GM23338 (cell line): ENCODE measurements around the gene ITGB1BP1. TPM values are rescaled to one million over a fixed set of nuclear protein-coding genes. Genes with fewer than 3 reads are reported as not detected.

Experiments used
- ATAC-seq: fragments of 200-7000 bp; cut with Tn5 transposase; 3 replicates; pipeline ENCODE4 v1.9.1; 2020
- DNase-seq: peaks from one replicate; pipeline ENCODE4 v3.0.0-alpha.2; 2015; ENCODE audit warnings: low spot score
- H2AFZ ChIP-seq: fragments of 200-600 bp; sonication (generic); 2 replicates; pipeline ENCODE4 v1.8.0; 2016; ENCODE audit warnings: antibody characterized with exemption, mild to moderate bottlenecking, moderate library complexity
- H3F3A ChIP-seq: fragments of 200-600 bp; sonication (generic); replicated peaks from 2 replicates; pipeline ENCODE4 v1.8.0; 2017; ENCODE audit warnings: antibody characterized with exemption, mixed run types, low read depth
- H3K27ac ChIP-seq: fragments of 200-600 bp; sonication (generic); 2 replicates; pipeline ENCODE4 v1.6.1; 2016; ENCODE audit warnings: low read depth
- H3K27me3 ChIP-seq: fragments of 200-600 bp; sonication (generic); 2 replicates; pipeline ENCODE4 v1.8.0; 2016; ENCODE audit warnings: mild to moderate bottlenecking, mixed run types, moderate library complexity; ENCODE audit not compliant: insufficient read depth
- H3K36me3 ChIP-seq: fragments of 200-600 bp; sonication (generic); 2 replicates; pipeline ENCODE4 v1.8.0; 2016; ENCODE audit warnings: mild to moderate bottlenecking; ENCODE audit not compliant: insufficient read depth
- H3K4me1 ChIP-seq: fragments of 200-600 bp; sonication (generic); 2 replicates; pipeline ENCODE4 v1.8.0; 2016; ENCODE audit warnings: mild to moderate bottlenecking, moderate library complexity; ENCODE audit not compliant: insufficient read depth
- H3K4me2 ChIP-seq: fragments of 200-600 bp; sonication (generic); 2 replicates; pipeline ENCODE4 v1.7.1; 2017; ENCODE audit warnings: mixed run types
- H3K4me3 ChIP-seq: fragments of 200-600 bp; sonication (generic); 2 replicates; pipeline ENCODE4 v1.6.1; 2016; ENCODE audit warnings: mixed run types
- H3K79me2 ChIP-seq: fragments of 200-600 bp; sonication (generic); replicated peaks from 2 replicates; pipeline ENCODE4 v1.8.0; 2017; ENCODE audit warnings: mild to moderate bottlenecking; ENCODE audit not compliant: insufficient read depth
- H3K9me2 ChIP-seq: fragments of 200-600 bp; sonication (generic); 2 replicates; pipeline ENCODE4 v1.8.0; 2017; ENCODE audit not compliant: insufficient read depth
- H4K20me1 ChIP-seq: fragments of 200-600 bp; sonication (generic); replicated peaks from 2 replicates; pipeline ENCODE4 v1.8.0; 2017; ENCODE audit warnings: mild to moderate bottlenecking; ENCODE audit not compliant: insufficient read depth
- H3K27ac Mint-ChIP-seq: 2 replicates; pipeline ENCODE4 v1.8.0; 2020; ENCODE audit warnings: inconsistent platforms, mild to moderate bottlenecking, moderate library complexity, mixed read lengths
- H3K27me3 Mint-ChIP-seq: 3 replicates; pipeline ENCODE4 v1.8.0; 2022; ENCODE audit warnings: low read depth, mild to moderate bottlenecking, moderate library complexity, mixed read lengths, inconsistent platforms; ENCODE audit not compliant: insufficient read depth, poor library complexity
- H3K36me3 Mint-ChIP-seq: 3 replicates; pipeline ENCODE4 v1.8.0; 2021; ENCODE audit warnings: low read depth, mild to moderate bottlenecking, inconsistent platforms, moderate library complexity, mixed read lengths
- H3K4me1 Mint-ChIP-seq: 3 replicates; pipeline ENCODE4 v1.8.0; 2020; ENCODE audit warnings: mild to moderate bottlenecking, inconsistent platforms, mixed read lengths
- H3K4me3 Mint-ChIP-seq: 3 replicates; pipeline ENCODE4 v1.8.0; 2021; ENCODE audit warnings: moderate library complexity, mild to moderate bottlenecking, inconsistent platforms, mixed read lengths
- H3K9me3 Mint-ChIP-seq: 3 replicates; pipeline ENCODE4 v1.8.0; 2020; ENCODE audit warnings: moderate library complexity, mild to moderate bottlenecking, inconsistent platforms, mixed read lengths
- CREB1 ChIP-seq: fragments of 250-450 bp; sonication (Bioruptor Pico); IDR thresholded peaks from 2 replicates; pipeline ENCODE4 v1.5.0; 2020; ENCODE audit warnings: low read depth, mild to moderate bottlenecking, moderate library complexity
- EZH2 ChIP-seq: fragments of 200-600 bp; sonication (generic); IDR thresholded peaks from one replicate; pipeline ENCODE4 v1.8.0; 2017; ENCODE audit warnings: antibody characterized with exemption, mild to moderate bottlenecking, low read depth; ENCODE audit not compliant: unreplicated experiment
- EZH2phosphoT487 ChIP-seq: fragments of 200-600 bp; sonication (generic); IDR thresholded peaks from one replicate; pipeline ENCODE4 v1.8.1; 2018; ENCODE audit warnings: antibody characterized with exemption; ENCODE audit not compliant: unreplicated experiment
- JUNB ChIP-seq: IDR thresholded peaks from one replicate; pipeline ENCODE4 v1.6.1; 2016; ENCODE audit warnings: antibody characterized with exemption; ENCODE audit not compliant: unreplicated experiment
- NANOG ChIP-seq: IDR thresholded peaks from 2 replicates; pipeline ENCODE4 v1.6.1; 2016; ENCODE audit warnings: antibody characterized with exemption, borderline replicate concordance
- POLR2AphosphoS5 ChIP-seq: IDR thresholded peaks from 2 replicates; pipeline ENCODE4 v1.6.1; 2016; ENCODE audit warnings: antibody characterized with exemption, low read depth
- ZNF114 ChIP-seq: fragments of 250-450 bp; sonication (Bioruptor Pico); IDR thresholded peaks from 2 replicates; pipeline ENCODE4 v1.5.0; 2020; ENCODE audit warnings: mild to moderate bottlenecking, moderate library complexity
- ZNF331 ChIP-seq: fragments of 250-450 bp; sonication (Bioruptor Pico); IDR thresholded peaks from 2 replicates; pipeline ENCODE4 v1.5.0; 2020; ENCODE audit warnings: low read depth, mild to moderate bottlenecking, moderate library complexity
- polyA plus RNA-seq: library from polyadenylated mRNA; unstranded; fragments of >200 nt; fragmentation: Nextera tagmentation; extraction: Ambion mirVana; gene quantifications from 2 replicates; pipeline ENCODE4 v1.2.1, GENCODE V29; 2016
- total RNA-seq: library from RNA; depleted of rRNA; stranded (reverse); fragments of >200 nt; shearing (Covaris generic); gene quantifications from 2 replicates; pipeline ENCODE4 v1.2.3, GENCODE V29; 2014
- TF ChIP-seq, protein P1 (sequence below): fragments of 250-450 bp; sonication (Bioruptor Pico); IDR thresholded peaks from 2 replicates; pipeline ENCODE4 v1.5.0; 2020; ENCODE audit warnings: mild to moderate bottlenecking, moderate library complexity
- TF ChIP-seq, protein P2 (sequence below): IDR thresholded peaks from one replicate; pipeline ENCODE4 v1.6.1; 2018; ENCODE audit warnings: antibody characterized with exemption; ENCODE audit not compliant: unreplicated experiment
- TF ChIP-seq, protein P3 (sequence below), 2 experiments: fragments of 200-600 bp in 1 of 2; sonication (generic) in 1 of 2; conservative IDR thresholded peaks; 2 replicates each; pipeline versions ENCODE4 v1.5.1 to v1.6.1; 2016 to 2017; ENCODE audit warnings: antibody characterized with exemption in 2 of 2, low read depth in 2 of 2, mild to moderate bottlenecking in 2 of 2, moderate library complexity in 1 of 2
- TF ChIP-seq, protein P4 (sequence below): IDR thresholded peaks from 2 replicates; pipeline ENCODE4 v1.6.1; 2016; ENCODE audit warnings: antibody characterized with exemption

Gene ITGB1BP1
- total and polyA plus RNA-seq, 2 experiments from 2014 or later = 29.1 to 63.5 TPM

DNA sequence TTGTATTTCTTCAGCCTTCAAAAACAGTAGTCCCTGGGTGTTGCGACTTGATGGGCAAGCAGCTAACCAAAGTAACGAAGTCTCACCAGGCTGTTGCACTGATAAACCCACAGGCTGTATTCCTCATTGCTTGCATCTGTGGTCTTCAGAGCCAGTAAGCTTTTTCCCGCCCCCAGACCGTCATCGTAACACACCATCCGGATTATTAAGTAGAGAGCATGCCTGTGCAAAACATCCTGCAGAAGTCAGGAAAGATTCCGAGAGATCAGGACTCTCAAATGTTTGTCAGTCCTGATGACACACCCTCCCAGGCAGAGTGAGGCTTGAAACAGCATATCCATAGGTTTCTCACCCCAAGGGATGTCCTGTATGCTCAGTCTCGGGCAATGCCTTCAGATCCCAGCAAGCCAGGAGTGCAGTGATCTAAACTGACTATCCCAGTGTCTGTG is 15.9 kb downstream of the ITGB1BP1 start:
- no peak overlapping the region for H3K27ac ChIP-seq
- H3K4me2 ChIP-seq = no peak overlapping the region

More for the DNA sequence above, 15.9 kb downstream of the ITGB1BP1 start:
- H3K9me3 Mint-ChIP-seq = no peaks in the 10 kb centered on the region
- no peaks in the 10 kb centered on the region; the same call in 1 of the 2 replicates for H3K36me3 ChIP-seq
- H3K4me3 Mint-ChIP-seq = no peak overlapping the region
- no peak for DNase-seq
- H3K27ac Mint-ChIP-seq = no peak overlapping the region
- H3K79me2 ChIP-seq = no peaks in the 10 kb centered on the region
- no peak overlapping the region for H2AFZ ChIP-seq
- H4K20me1 ChIP-seq = peaks cover 3% of the 10 kb centered on the region; the same call in 1 of the 2 replicates
- no peaks in the 10 kb centered on the region for H3K9me2 ChIP-seq
- H3K4me3 ChIP-seq = no peak overlapping the region
- TF ChIP-seq JUNB = no peak
- TF ChIP-seq EZH2 = no peak
- TF ChIP-seq NANOG = no peak
- TF ChIP-seq, protein P1, sequence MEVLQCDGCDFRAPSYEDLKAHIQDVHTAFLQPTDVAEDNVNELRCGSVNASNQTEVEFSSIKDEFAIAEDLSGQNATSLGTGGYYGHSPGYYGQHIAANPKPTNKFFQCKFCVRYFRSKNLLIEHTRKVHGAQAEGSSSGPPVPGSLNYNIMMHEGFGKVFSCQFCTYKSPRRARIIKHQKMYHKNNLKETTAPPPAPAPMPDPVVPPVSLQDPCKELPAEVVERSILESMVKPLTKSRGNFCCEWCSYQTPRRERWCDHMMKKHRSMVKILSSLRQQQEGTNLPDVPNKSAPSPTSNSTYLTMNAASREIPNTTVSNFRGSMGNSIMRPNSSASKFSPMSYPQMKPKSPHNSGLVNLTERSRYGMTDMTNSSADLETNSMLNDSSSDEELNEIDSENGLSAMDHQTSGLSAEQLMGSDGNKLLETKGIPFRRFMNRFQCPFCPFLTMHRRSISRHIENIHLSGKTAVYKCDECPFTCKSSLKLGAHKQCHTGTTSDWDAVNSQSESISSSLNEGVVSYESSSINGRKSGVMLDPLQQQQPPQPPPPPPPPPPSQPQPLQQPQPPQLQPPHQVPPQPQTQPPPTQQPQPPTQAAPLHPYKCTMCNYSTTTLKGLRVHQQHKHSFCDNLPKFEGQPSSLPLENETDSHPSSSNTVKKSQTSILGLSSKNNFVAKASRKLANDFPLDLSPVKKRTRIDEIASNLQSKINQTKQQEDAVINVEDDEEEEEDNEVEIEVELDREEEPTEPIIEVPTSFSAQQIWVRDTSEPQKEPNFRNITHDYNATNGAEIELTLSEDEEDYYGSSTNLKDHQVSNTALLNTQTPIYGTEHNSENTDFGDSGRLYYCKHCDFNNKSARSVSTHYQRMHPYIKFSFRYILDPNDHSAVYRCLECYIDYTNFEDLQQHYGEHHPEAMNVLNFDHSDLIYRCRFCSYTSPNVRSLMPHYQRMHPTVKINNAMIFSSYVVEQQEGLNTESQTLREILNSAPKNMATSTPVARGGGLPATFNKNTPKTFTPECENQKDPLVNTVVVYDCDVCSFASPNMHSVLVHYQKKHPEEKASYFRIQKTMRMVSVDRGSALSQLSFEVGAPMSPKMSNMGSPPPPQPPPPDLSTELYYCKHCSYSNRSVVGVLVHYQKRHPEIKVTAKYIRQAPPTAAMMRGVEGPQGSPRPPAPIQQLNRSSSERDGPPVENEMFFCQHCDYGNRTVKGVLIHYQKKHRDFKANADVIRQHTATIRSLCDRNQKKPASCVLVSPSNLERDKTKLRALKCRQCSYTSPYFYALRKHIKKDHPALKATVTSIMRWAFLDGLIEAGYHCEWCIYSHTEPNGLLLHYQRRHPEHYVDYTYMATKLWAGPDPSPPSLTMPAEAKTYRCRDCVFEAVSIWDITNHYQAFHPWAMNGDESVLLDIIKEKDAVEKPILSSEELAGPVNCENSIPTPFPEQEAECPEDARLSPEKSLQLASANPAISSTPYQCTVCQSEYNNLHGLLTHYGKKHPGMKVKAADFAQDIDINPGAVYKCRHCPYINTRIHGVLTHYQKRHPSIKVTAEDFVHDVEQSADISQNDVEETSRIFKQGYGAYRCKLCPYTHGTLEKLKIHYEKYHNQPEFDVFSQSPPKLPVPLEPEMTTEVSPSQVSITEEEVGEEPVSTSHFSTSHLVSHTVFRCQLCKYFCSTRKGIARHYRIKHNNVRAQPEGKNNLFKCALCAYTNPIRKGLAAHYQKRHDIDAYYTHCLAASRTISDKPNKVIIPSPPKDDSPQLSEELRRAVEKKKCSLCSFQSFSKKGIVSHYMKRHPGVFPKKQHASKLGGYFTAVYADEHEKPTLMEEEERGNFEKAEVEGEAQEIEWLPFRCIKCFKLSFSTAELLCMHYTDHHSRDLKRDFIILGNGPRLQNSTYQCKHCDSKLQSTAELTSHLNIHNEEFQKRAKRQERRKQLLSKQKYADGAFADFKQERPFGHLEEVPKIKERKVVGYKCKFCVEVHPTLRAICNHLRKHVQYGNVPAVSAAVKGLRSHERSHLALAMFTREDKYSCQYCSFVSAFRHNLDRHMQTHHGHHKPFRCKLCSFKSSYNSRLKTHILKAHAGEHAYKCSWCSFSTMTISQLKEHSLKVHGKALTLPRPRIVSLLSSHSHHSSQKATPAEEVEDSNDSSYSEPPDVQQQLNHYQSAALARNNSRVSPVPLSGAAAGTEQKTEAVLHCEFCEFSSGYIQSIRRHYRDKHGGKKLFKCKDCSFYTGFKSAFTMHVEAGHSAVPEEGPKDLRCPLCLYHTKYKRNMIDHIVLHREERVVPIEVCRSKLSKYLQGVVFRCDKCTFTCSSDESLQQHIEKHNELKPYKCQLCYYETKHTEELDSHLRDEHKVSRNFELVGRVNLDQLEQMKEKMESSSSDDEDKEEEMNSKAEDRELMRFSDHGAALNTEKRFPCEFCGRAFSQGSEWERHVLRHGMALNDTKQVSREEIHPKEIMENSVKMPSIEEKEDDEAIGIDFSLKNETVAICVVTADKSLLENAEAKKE = no peak
- TF ChIP-seq, protein P2, sequence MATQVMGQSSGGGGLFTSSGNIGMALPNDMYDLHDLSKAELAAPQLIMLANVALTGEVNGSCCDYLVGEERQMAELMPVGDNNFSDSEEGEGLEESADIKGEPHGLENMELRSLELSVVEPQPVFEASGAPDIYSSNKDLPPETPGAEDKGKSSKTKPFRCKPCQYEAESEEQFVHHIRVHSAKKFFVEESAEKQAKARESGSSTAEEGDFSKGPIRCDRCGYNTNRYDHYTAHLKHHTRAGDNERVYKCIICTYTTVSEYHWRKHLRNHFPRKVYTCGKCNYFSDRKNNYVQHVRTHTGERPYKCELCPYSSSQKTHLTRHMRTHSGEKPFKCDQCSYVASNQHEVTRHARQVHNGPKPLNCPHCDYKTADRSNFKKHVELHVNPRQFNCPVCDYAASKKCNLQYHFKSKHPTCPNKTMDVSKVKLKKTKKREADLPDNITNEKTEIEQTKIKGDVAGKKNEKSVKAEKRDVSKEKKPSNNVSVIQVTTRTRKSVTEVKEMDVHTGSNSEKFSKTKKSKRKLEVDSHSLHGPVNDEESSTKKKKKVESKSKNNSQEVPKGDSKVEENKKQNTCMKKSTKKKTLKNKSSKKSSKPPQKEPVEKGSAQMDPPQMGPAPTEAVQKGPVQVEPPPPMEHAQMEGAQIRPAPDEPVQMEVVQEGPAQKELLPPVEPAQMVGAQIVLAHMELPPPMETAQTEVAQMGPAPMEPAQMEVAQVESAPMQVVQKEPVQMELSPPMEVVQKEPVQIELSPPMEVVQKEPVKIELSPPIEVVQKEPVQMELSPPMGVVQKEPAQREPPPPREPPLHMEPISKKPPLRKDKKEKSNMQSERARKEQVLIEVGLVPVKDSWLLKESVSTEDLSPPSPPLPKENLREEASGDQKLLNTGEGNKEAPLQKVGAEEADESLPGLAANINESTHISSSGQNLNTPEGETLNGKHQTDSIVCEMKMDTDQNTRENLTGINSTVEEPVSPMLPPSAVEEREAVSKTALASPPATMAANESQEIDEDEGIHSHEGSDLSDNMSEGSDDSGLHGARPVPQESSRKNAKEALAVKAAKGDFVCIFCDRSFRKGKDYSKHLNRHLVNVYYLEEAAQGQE = no peak
- TF ChIP-seq, protein P3, sequence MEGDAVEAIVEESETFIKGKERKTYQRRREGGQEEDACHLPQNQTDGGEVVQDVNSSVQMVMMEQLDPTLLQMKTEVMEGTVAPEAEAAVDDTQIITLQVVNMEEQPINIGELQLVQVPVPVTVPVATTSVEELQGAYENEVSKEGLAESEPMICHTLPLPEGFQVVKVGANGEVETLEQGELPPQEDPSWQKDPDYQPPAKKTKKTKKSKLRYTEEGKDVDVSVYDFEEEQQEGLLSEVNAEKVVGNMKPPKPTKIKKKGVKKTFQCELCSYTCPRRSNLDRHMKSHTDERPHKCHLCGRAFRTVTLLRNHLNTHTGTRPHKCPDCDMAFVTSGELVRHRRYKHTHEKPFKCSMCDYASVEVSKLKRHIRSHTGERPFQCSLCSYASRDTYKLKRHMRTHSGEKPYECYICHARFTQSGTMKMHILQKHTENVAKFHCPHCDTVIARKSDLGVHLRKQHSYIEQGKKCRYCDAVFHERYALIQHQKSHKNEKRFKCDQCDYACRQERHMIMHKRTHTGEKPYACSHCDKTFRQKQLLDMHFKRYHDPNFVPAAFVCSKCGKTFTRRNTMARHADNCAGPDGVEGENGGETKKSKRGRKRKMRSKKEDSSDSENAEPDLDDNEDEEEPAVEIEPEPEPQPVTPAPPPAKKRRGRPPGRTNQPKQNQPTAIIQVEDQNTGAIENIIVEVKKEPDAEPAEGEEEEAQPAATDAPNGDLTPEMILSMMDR (conservative IDR thresholded peaks at IDR 0.05; ENCODE audit: low read depth in 2 of 2) = no peak
- no peak for TF ChIP-seq EZH2phosphoT487
- TF ChIP-seq ZNF114 (CRISPR knock-in tag) = no peak
- TF ChIP-seq POLR2AphosphoS5 = no peak
- TF ChIP-seq ZNF331 (CRISPR knock-in tag) = no peak
- no peak for TF ChIP-seq CREB1 (CRISPR knock-in tag)
- TF ChIP-seq, protein P4, sequence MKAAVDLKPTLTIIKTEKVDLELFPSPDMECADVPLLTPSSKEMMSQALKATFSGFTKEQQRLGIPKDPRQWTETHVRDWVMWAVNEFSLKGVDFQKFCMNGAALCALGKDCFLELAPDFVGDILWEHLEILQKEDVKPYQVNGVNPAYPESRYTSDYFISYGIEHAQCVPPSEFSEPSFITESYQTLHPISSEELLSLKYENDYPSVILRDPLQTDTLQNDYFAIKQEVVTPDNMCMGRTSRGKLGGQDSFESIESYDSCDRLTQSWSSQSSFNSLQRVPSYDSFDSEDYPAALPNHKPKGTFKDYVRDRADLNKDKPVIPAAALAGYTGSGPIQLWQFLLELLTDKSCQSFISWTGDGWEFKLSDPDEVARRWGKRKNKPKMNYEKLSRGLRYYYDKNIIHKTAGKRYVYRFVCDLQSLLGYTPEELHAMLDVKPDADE = no peak
- H3K4me1 Mint-ChIP-seq = no peaks in the 10 kb centered on the region
- no peak for ATAC-seq
- 0 out of 2 replicates have a peak, but pooled peaks cover 3% of the 10 kb centered on the region for H3F3A ChIP-seq
- H3K27me3 ChIP-seq = no peaks in the 10 kb centered on the region
- peaks cover 7% of the 10 kb centered on the region; the same call in 1 of the 3 replicates for H3K36me3 Mint-ChIP-seq
- peaks cover 10% of the 10 kb centered on the region for H3K27me3 Mint-ChIP-seq
- H3K4me1 ChIP-seq = no peaks in the 10 kb centered on the region
